HepG2 (cell line): ENCODE measurements around the gene GRM1. TPM values are rescaled to one million over a fixed set of nuclear protein-coding genes. Genes with fewer than 3 reads are reported as not detected.

Source experiments
- ATAC-seq: fragments of 200-7000 bp; cut with Tn5 transposase; 3 replicates; pipeline ENCODE4 v1.9.1; 2020; ENCODE audit warnings: mild to moderate bottlenecking, moderate library complexity
- BruUV-seq: library from RNA; stranded (reverse); fragments of 400-500 nt; replicated peaks from 2 replicates; lab custom pipeline; 2021; lab: Mats Ljungman, UMichigan
- CTCF ChIA-PET: fragments of 300-600 bp; formaldehyde crosslinking; extraction: SDS; loops from one replicate; lab custom pipeline; 2021; ENCODE audit warnings: low total read pairs, inconsistent platforms, low intra/inter-chr PET ratio; lab: Yijun Ruan, JAX
- POLR2A ChIA-PET: fragments of 350-600 bp; sonication (Branson Sonifier 250); formaldehyde crosslinking; loops from one replicate; lab custom pipeline; 2020; ENCODE audit warnings: antibody characterized with exemption, inconsistent platforms; lab: Yijun Ruan, JAX
- DNase-seq: peaks from one replicate; pipeline ENCODE4 v3.0.0-alpha.2; 2015; ENCODE audit warnings: low spot score
- FAIRE-seq: peaks from 3 replicates; lab custom pipeline; 2011; peaks lifted over from hg19 to GRCh38; lab: Jason Lieb, UNC
- H2AFZ ChIP-seq: one replicate; pipeline ENCODE4 v1.6.1; 2011; ENCODE audit warnings: low read length, inconsistent platforms
- H3K27ac ChIP-seq: fragments of 300-600 bp; 3 replicates; pipeline ENCODE4 v1.8.0; 2011; ENCODE audit warnings: mixed run types, mild to moderate bottlenecking, mixed read lengths, low read length, inconsistent platforms; ENCODE audit not compliant: insufficient read depth; ENCODE audit errors: extremely low read length
- H3K27me3 ChIP-seq, 2 experiments: fragments of 200-600 bp in 1 of 2; 2 replicates in 1 of 2; 3 replicates in 1 of 2; pipeline versions ENCODE4 v1.6.0 to v1.8.0; 2011; ENCODE audit warnings: low read length in 2 of 2, mild to moderate bottlenecking in 2 of 2, moderate library complexity in 2 of 2, inconsistent platforms in 1 of 2; ENCODE audit not compliant: insufficient read depth in 2 of 2, control insufficient read depth in 1 of 2
- H3K36me3 ChIP-seq, 2 experiments: fragments of 200-600 bp in 1 of 2; replicated peaks in 1 of 2; 2 replicates in 1 of 2; 3 replicates in 1 of 2; pipeline versions ENCODE4 v1.5.1 to v1.8.0; 2011; ENCODE audit warnings: low read length in 2 of 2, inconsistent platforms in 1 of 2; ENCODE audit not compliant: insufficient read depth in 2 of 2, control insufficient read depth in 1 of 2
- H3K4me1 ChIP-seq: 2 replicates; pipeline ENCODE4 v1.5.1; 2012; ENCODE audit warnings: low read length, inconsistent platforms; ENCODE audit not compliant: insufficient read depth
- H3K4me2 ChIP-seq: 2 replicates; pipeline ENCODE4 v1.6.0; 2011; ENCODE audit warnings: low read depth, low read length, inconsistent platforms
- H3K4me3 ChIP-seq, 3 experiments: fragments of 200-600 bp in 1 of 3; sonication (generic), shearing (Covaris generic) in 1 of 3; replicated peaks in 1 of 3; 2 replicates each; pipeline ENCODE4 v1.5.1; 2011 to 2016; ENCODE audit warnings: low read length in 3 of 3, inconsistent platforms in 2 of 3, low read depth in 2 of 3, mild to moderate bottlenecking in 2 of 3, control low read depth in 1 of 3, mixed read lengths in 1 of 3; ENCODE audit not compliant: insufficient read depth in 1 of 3
- H3K79me2 ChIP-seq: one replicate; pipeline ENCODE4 v1.6.1; 2011; ENCODE audit warnings: low read length, inconsistent platforms; ENCODE audit not compliant: insufficient read depth
- H3K9ac ChIP-seq: 2 replicates; pipeline ENCODE4 v1.6.0; 2011; ENCODE audit warnings: mild to moderate bottlenecking, low read depth, low read length, inconsistent platforms; ENCODE audit not compliant: insufficient read depth
- H3K9me3 ChIP-seq: 2 replicates; pipeline ENCODE4 v1.5.1; 2012; ENCODE audit warnings: mild to moderate bottlenecking, low read length
- H4K20me1 ChIP-seq: 2 replicates; pipeline ENCODE4 v1.6.0; 2011; ENCODE audit warnings: inconsistent platforms, mild to moderate bottlenecking, low read length, moderate library complexity; ENCODE audit not compliant: insufficient read depth
- ARID2 ChIP-seq: sonication (generic); formaldehyde crosslinking; IDR thresholded peaks from 2 replicates; pipeline ENCODE4 v1.8.1; 2022; ENCODE audit warnings: mild to moderate bottlenecking, missing genetic modification reagents, borderline replicate concordance
- ATF1 ChIP-seq: IDR thresholded peaks from 2 replicates; pipeline ENCODE4 v1.6.1; 2016; ENCODE audit warnings: mild to moderate bottlenecking, control low read depth
- ATF7 ChIP-seq, 2 experiments: fragments of 450-650 bp in 1 of 2; sonication (generic) in 1 of 2; formaldehyde crosslinking in 1 of 2; IDR thresholded peaks; 2 replicates each; pipeline versions ENCODE4 v1.4.0 to v1.6.1; 2016 to 2020; ENCODE audit warnings: antibody characterized with exemption in 1 of 2, mild to moderate bottlenecking in 1 of 2, missing genetic modification reagents in 1 of 2
- ELF4 ChIP-seq: sonication (generic); formaldehyde crosslinking; IDR thresholded peaks from 2 replicates; pipeline ENCODE4 v1.5.0; 2020; ENCODE audit warnings: missing genetic modification reagents, mild to moderate bottlenecking, moderate library complexity, borderline replicate concordance
- GABPA ChIP-seq, 2 experiments: IDR thresholded peaks; 2 replicates each; pipeline ENCODE4 v1.6.1; 2011 to 2016; ENCODE audit warnings: low read depth in 2 of 2, low read length in 1 of 2, missing biosample characterization in 1 of 2, missing genetic modification characterization in 1 of 2
- REL ChIP-seq: sonication (generic); formaldehyde crosslinking; conservative IDR thresholded peaks from 2 replicates; pipeline ENCODE4 v1.8.0; 2022; ENCODE audit warnings: mild to moderate bottlenecking, missing genetic modification reagents, moderate library complexity
- TGIF2 ChIP-seq: IDR thresholded peaks from 2 replicates; pipeline ENCODE4 v1.6.1; 2016; ENCODE audit warnings: control low read depth, missing compliant biosample characterization
- WIZ ChIP-seq: sonication (generic); formaldehyde crosslinking; IDR thresholded peaks from 2 replicates; pipeline ENCODE4 v1.5.1; 2020; ENCODE audit warnings: mild to moderate bottlenecking, missing genetic modification reagents
- ZNF335 ChIP-seq: sonication (generic); formaldehyde crosslinking; IDR thresholded peaks from 2 replicates; pipeline ENCODE4 v1.4.0; 2020; ENCODE audit warnings: missing genetic modification reagents
- WGBS: methylation state at CpG from one replicate; pipeline ENCODE4 v1.1.6; 2017; ENCODE audit warnings: low lambda C conversion rate; 5-methylcytosine and 5-hydroxymethylcytosine counted together
- in situ Hi-C: cut with HindIII; loops from 2 replicates; pipeline ENCODE4 v1.10.0; 2017; ENCODE audit warnings: low pct_unique_long_range_greater_than_20kb; ENCODE audit not compliant: extremely low pct_ligation_motif_present
- intact Hi-C: fragments of 100-400 bp; cut with micrococcal nuclease; formaldehyde crosslinking; loops from one replicate; pipeline ENCODE4 v1.10.0; 2022; ENCODE audit not compliant: unreplicated experiment
- polyA plus RNA-seq, 8 experiments: library from polyadenylated mRNA; depleted of rRNA in 3 of 8; stranded (reverse) in 7 of 8; unstranded in 1 of 8; fragments of >200 nt; fragmentation: Illumina TruSeq in 4 of 8; extraction: Trizol in 4 of 8; gene quantifications; 2 replicates each; pipeline versions ENCODE4 v1.2.1 to v1.2.3, GENCODE V29; 2011 to 2016; ENCODE audit warnings: low read depth in 4 of 8, missing spikeins in 1 of 8, mixed read lengths in 1 of 8; ENCODE audit not compliant: insufficient read depth in 1 of 8
- total RNA-seq, 5 experiments: library from RNA; depleted of rRNA; stranded (reverse); fragments of >200 nt; fragmentation: Illumina TruSeq; extraction: Trizol; gene quantifications; 2 replicates each; pipeline ENCODE4 v1.2.3, GENCODE V29; 2016; ENCODE audit warnings: low read depth in 1 of 5
- TF ChIP-seq, protein P1 (sequence below): sonication (generic); formaldehyde crosslinking; IDR thresholded peaks from 2 replicates; pipeline ENCODE4 v1.4.0; 2020; ENCODE audit warnings: missing genetic modification reagents, borderline replicate concordance

GRM1 gene
- total and polyA plus RNA-seq, 2 of the 13 experiments (the other 11 are each of a cell fraction or from before 2014, with no cell fraction given): 0.09 TPM; not detected in 1

DNA sequence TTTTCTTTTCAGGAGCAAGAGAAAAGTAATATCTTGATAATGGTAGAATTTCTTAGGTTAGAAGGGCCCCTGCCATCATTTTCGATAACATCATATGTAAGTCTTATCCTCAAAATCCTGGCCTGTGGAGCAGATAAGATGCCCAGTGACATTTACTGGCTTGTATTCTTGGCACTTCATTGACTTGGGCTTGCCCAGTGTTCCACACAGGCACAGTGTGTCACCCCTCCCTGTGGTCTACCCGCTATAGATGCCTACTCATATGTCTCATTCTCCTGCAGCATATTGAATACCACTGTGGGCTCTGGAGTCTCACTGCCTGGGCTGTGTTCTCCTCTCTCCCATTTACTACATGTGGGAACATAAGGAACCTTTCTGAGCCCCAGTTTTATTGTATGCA is 105.0 kb downstream of the GRM1 start:
- no peaks in the 10 kb centered on the region for H3K36me3 ChIP-seq
- H2AFZ ChIP-seq: no peak overlapping the region
- H3K79me2 ChIP-seq: no peaks in the 10 kb centered on the region
- FAIRE-seq (no peak), DNase-seq (no peak), ATAC-seq (no peak)
- no peak overlapping the region for H3K9ac ChIP-seq
- no peaks in the 10 kb centered on the region for H3K27me3 ChIP-seq
- no peak overlapping the region for H3K4me2 ChIP-seq
- no peaks in the 10 kb centered on the region for H4K20me1 ChIP-seq
- no peaks in the 10 kb centered on the region for H3K9me3 ChIP-seq
- BruUV-seq: no TSS peak
- in situ Hi-C loops: no loop called here
- no peaks in the 10 kb centered on the region for H3K4me1 ChIP-seq
- POLR2A ChIA-PET: no interaction called here
- WGBS: 2% methylated on average over 2 of the region's 2 CpGs
- TF ChIP-seq ATF1 (CRISPR knock-in tag) (no peak), WIZ (CRISPR knock-in tag) (no peak), ARID2 (CRISPR knock-in tag) (no peak), TGIF2 (CRISPR knock-in tag) (no peak), GABPA (IDR thresholded peaks at IDR 0.05; ENCODE audit: low read depth, low read length) (no peak), GABPA (CRISPR knock-in tag; IDR thresholded peaks at IDR 0.05; ENCODE audit: low read depth) (no peak)
- TF ChIP-seq, protein P1, sequence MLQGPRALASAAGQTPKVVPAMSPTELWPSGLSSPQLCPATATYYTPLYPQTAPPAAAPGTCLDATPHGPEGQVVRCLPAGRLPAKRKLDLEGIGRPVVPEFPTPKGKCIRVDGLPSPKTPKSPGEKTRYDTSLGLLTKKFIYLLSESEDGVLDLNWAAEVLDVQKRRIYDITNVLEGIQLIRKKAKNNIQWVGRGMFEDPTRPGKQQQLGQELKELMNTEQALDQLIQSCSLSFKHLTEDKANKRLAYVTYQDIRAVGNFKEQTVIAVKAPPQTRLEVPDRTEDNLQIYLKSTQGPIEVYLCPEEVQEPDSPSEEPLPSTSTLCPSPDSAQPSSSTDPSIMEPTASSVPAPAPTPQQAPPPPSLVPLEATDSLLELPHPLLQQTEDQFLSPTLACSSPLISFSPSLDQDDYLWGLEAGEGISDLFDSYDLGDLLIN (CRISPR knock-in tag): no peak
- H3K4me3 ChIP-seq: no peak overlapping the region
- no peak overlapping the region for H3K27ac ChIP-seq
- intact Hi-C loops: no loop called here
- CTCF ChIA-PET: no interaction called here

- no peaks in the 10 kb centered on the region for H3K4me1 ChIP-seq
- FAIRE-seq (no peak), ATAC-seq (no peak), DNase-seq (no peak)
- no peaks in the 10 kb centered on the region for H3K79me2 ChIP-seq
- H3K27me3 ChIP-seq: no peaks in the 10 kb centered on the region
- H3K4me2 ChIP-seq: no peak overlapping the region
- POLR2A ChIA-PET: no interaction called here
- CTCF ChIA-PET: no interaction called here
- H3K9me3 ChIP-seq: no peaks in the 10 kb centered on the region
- intact Hi-C loops: no loop called here
- no peak overlapping the region for H3K9ac ChIP-seq
- no peak overlapping the region for H3K4me3 ChIP-seq
- H3K36me3 ChIP-seq: no peaks in the 10 kb centered on the region
- H2AFZ ChIP-seq: no peak overlapping the region
- BruUV-seq: no TSS peak
- in situ Hi-C loops: no loop called here
- TF ChIP-seq ATF7 (IDR thresholded peaks at IDR 0.05): peak; percentile 51
- no peak for TF ChIP-seq ATF7 (CRISPR knock-in tag; IDR thresholded peaks at IDR 0.05)
- TF ChIP-seq ZNF335 (CRISPR knock-in tag): no peak
- TF ChIP-seq REL: no peak
- TF ChIP-seq ELF4 (CRISPR knock-in tag): no peak
- WGBS: 8% methylated on average over 2 of the region's 2 CpGs
- no peak overlapping the region for H3K27ac ChIP-seq
- H4K20me1 ChIP-seq: no peaks in the 10 kb centered on the region
Observed at GRCh38 chr6:146135167-146135566, 106.3 kb downstream of the GRM1 start.
